Testis (tissue), 2 donors: ENCODE data around the gene DNER.

ENCODE experiments used
- POLR2A ChIP-seq: fragments of 450-650 bp; IDR thresholded peaks from one replicate; pipeline ENCODE4 v1.6.1; 2017; ENCODE audit warnings: antibody characterized with exemption, mild to moderate bottlenecking, moderate library complexity
- TF ChIP-seq, protein P1 (sequence below), 3 experiments: fragments of 450-650 bp in 2 of 3; fragments of 200-600 bp in 1 of 3; sonication (generic) in 1 of 3; IDR thresholded peaks; one replicate each; pipeline ENCODE4 v1.5.1; 2016 to 2019; ENCODE audit warnings: antibody characterized with exemption in 3 of 3, mild to moderate bottlenecking in 2 of 3, moderate library complexity in 1 of 3

DNA sequence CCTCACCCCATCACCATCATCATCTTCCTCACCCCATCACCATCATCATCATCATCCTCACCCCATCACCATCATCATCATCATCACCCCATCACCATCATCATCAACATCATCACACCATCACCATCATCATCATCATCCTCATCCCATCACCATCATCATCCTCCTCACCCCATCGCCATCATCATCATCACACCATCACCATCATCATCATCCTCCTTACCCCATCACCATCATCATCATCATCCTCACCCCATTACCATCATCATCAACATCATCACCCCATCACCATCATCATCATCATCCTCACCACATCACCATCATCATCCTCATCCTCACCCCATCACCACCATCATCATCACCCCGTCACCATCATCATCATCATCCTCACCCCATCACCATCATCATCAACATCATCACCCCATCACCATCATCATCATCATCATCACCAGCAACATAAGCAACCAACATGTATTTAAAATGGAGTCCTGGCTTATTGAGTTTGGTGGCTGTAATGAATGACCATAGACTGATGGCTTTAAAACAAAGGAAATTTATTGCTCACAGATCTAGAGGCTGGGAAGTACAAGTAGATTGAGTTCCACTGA lies 150.0 kb downstream of the DNER start:
- TF ChIP-seq, protein P1, sequence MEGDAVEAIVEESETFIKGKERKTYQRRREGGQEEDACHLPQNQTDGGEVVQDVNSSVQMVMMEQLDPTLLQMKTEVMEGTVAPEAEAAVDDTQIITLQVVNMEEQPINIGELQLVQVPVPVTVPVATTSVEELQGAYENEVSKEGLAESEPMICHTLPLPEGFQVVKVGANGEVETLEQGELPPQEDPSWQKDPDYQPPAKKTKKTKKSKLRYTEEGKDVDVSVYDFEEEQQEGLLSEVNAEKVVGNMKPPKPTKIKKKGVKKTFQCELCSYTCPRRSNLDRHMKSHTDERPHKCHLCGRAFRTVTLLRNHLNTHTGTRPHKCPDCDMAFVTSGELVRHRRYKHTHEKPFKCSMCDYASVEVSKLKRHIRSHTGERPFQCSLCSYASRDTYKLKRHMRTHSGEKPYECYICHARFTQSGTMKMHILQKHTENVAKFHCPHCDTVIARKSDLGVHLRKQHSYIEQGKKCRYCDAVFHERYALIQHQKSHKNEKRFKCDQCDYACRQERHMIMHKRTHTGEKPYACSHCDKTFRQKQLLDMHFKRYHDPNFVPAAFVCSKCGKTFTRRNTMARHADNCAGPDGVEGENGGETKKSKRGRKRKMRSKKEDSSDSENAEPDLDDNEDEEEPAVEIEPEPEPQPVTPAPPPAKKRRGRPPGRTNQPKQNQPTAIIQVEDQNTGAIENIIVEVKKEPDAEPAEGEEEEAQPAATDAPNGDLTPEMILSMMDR (IDR thresholded peaks at IDR 0.05): no peak
- no peak for TF ChIP-seq POLR2A
